NCI-H1417 (cell line): ENCODE measurements around the gene PALM2AKAP2.
"Not testable (repeated sequence)": the region's sequence is repeated elsewhere in the genome, so short reads cannot be mapped to it uniquely, and the experiment has no call there.

ENCODE experiments used
- DNase-seq, 3 experiments: peaks; one replicate each; lab custom pipeline; 2025; lab: John Stamatoyannopoulos, UW

PALM2AKAP2 gene

DNA sequence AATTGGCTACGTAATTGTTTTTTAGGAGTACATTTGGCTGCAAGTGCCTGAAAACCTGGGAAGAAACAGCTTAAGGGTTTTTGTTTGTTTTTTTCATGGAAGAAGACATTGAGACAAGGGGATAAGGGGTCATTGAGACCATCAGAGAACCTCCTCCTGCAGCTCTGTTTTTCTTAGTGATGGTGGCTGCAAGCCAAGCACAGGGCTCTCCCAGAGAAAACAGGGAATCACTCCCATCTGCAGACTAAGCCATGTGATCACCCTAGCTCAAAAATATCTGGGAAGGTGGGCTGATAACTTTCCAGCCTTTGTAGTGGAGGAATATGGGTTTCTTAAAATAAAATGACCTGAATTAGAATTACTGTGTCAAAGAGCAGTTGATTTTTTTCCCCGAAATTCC is 25.1 kb downstream of the PALM2AKAP2 start:
- DNase-seq: no peak

DNA sequence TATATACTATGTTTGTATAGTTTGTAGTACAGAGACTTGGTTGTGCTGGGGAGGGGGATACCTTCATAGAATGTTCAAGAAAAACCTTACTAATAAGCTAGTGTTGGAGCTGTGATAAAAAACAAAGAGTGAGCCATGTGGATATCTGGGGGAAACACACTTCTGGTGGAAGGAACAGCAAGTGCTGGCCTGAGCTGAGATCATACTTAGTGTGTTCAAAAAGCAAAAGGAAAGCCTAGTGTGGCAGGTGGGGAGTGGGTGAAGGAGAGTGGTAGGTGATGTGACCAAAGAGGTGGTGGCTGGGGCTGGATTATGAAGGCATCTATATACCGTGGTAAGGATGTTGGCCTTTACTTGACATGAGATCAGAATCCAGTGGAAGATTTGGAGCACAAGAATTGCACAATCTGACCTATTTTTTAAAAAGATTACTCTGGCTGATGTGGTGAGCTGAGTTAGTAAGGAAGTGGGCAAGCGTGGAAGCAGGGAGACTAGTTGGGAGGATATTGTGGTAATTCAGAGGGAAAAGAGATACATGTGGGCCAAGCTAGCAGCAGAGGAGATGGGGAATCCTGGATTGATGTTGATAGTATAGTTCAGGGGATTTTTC is 26.6 kb downstream of the PALM2AKAP2 start:
- DNase-seq: no peak

DNA sequence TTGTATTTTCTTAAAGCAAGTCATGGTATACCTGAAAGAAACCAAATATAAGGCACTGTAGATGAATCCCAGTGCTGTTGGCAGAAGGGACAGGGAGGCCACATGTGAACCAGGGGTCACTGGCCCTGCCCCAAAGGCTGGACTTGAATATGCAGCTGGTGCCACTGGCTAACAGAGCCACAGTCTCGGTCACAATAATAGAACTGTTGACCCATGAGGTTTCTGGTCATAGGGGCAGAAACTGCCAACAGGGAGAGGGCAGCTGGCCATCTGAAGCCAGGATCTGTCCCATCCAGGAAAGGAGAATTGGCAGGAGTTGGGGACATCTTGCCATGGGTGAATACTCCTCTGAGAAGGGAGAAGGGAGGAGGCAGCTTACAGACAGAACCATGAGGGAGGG is 31.9 kb downstream of the PALM2AKAP2 start:
- no peak for DNase-seq

DNA sequence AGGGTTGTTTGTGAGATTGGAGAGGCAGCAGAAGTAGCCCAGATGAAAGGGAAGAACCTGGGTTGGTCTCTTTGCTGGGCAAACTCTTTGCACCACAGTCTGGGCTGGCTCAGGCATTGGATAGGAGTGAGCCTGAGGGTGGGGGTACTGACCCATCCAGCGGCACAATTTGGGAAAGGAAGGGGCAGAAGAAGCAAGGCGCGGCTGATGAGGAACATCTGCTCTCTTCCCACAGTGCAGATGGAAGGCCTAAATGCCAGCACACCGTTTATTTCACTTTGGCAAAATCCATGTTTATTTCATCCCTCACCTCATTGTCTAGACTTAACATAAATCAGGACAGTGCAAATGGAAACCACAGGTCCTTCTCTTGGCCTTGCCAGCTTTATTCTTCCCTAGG is 32.3 kb downstream of the PALM2AKAP2 start:
- DNase-seq: no peak

DNA sequence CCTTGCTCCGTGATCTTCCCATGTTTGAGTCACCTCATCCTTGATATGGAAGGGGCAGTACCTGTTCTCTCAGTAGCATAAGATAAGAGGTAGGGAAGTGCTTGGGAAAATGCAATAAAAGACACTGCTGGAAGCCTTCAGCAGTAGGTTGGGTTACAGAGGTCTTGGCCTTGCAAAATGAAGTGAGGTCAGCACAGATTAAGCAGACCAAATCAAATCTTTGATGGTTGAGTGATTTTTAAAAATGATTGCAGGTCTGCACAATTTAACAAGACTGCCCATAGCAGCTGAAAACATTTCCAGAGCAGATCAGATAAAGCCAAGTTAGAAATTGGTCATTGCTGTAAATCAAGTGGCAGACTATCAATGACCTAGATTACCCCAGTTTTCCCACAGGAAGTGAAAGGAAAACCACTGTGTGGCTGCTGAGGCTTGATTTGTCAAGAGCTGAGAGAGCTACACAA is 32.9 kb downstream of the PALM2AKAP2 start:
- no peak for DNase-seq

DNA sequence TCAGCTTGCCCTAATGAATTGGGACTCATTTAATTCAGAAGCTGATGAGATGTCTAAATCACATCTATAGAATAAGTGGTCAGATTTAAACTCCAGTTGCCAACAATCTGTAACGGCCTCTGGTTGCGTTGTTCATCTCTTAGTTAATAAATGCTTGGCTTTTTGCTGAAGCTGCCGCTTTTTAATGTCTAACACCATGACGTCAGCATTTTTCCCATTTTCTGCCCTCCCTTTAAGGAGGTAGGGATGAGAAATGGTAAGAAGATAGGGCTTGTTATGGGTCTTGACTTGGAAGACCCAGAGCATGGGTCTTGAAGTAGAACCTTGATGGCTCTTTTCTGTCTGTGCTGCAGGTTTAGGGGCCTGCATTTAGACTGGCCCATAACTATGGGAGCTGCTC is 33.3 kb downstream of the PALM2AKAP2 start:
- no peak for DNase-seq

DNA sequence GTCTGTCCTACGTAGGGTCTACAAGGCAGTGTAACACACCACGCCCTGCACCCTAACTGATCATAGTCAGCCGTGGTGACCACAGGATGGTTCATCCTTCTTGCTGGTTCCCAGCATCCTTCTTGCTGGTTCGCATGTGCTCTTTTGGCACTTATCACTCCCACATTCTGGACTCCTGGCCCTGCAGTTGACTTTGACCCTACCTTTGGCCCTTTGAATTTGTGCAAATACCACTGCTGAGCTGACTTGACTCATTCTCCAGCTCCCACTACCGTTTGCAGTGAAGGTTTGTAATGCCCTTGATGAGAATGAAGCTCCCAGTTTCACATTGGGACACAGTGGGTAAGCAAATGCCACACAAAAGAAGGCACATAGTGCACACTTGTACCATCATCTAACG is 33.8 kb downstream of the PALM2AKAP2 start:
- no peak for DNase-seq

DNA sequence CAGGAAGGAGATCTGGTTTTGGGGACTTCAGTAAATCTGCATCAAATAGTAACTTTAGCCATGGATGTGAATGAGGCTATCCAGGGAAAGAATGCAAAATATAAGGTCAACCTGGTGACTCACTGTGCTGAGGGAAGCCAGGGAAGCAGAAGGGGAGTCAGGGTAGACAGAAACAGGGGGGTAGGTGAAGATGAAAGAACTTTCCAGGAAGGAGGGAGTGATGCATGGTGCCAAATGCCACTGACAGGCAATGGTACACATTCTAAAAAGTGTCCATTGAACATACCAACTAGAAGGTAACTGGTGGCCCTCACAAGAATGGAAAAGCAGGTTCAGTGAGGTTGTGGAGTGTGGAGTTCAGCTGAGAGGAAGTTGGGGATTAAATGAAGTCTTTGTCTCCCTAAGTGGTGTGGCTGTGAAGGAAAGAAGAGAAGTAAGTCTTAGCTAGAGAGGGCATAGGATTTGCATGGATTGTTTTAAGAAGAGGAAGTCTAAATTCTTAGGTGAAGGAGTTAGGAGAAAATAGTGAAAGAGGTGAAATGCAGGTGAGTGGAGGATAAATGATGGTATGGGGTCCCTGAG is 35.5 kb downstream of the PALM2AKAP2 start:
- no peak for DNase-seq

DNA sequence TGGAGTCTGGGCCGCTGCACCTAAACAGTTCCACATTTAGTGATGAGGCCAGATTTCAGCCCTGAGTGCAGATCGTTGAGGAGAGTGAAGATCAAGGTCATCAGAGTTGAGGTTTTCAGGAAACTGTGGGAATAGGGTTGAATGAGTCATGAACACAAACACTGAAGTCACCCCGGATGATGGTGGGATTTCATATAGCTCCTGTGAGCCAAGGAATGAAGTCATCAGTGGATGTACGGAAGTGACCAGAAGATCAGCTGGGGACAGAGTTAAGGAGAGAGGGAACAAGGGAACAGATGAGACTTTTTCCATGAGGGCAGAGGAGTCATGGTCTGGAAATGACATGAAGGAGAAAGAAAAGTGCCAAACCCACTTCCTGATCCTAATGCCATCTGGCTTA is 36.5 kb downstream of the PALM2AKAP2 start:
- no peak for DNase-seq

DNA sequence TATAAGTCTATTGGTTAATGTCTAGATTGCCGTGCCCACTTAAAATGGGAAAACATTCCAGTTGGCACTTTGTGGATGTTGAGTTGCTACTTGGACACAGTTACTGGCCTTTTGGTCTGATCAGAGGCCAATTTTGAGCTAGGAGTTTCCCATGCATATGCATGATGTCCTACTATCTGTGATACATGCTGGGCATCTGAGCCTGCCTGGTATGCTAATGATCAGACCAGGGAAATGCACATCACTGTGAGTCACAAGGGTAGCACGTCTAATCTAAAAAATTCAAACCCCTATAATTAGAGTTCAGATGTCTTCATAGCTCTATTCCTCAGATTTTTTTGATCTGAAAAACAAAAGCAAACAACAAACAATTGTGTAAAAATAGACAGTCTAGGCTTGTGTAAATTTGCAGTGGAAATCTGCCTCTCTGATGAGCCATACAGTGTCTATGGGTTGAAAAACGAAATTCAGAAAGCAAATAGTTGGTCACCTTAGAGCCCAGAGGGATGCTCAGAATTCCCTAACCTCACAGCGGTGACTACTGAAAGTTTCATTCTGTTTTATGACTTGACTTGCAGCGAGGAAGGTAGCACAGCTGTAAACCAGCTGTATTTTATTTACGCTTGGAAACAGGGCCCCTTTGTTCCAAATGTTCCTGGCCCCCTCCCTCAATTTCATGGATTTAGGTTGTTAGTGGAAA is 37.3 kb downstream of the PALM2AKAP2 start:
- no peak for DNase-seq

DNA sequence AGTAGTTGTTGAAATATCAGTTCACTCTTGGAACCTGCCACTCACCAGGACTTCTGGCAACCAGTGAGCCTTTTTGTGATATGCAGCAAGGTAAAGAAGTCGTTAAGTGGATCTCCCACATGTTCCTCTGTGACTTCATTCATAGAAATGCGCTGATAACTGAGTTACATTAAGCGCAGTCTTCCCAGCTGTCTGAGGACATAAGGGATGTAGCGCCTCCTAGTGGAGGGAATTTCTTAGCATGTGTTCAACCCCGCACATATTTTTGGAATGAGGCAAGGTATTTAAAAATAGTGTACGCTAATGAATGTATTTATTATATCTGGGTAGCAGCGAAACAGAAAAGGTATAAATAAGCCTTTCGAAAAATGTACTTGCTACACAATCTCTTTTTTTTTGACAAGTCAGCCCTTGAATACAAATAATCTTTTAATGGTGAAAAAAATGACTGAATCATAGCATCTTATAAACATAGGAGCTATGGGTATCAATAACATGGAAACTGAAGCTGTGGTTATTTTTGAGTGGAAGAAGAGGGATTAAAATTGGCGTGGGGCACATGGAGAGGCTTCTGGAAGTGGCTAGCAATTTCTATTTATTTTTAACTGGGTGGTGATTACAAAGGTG is 38.0 kb downstream of the PALM2AKAP2 start:
- DNase-seq: peak; percentile 73 to 94 (median 83)

DNA sequence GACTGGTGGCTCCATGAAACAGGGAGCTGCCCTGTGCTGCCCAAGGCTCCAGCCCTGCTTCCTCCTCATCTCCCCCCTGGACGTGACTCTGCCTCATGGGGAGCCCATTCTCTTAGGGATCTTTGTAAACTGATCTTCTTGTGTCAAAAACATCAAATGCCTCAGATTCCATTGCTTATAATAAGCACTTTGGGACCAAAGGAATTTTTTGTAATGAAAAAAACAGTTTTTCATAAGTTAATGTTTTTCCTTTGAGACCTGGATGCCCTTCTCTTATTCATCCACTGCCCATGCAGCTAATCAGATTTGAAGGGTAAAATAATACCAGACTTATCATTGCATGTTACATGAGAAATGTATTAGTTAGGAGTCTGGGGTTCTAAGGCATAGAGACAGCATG is 41.7 kb downstream of the PALM2AKAP2 start:
- no peak for DNase-seq

DNA sequence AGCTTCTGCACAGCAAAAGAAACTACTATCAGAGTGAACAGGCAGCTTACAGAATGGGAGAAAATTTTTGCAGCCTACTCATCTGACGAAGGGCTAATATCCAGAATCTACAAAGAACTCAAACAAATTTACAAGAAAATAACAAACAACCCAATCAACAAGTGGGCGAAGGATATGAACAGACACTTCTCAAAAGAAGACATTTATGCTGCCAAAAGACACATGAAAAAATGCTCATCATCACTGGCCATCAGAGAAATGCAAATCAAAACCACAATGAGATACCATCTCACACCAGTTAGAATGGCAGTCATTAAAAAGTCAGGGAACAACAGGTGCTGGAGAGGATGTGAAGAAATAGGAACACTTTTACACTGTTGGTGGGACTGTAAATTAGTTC is 45.4 kb downstream of the PALM2AKAP2 start:
- not testable (repeated sequence) for DNase-seq

DNA sequence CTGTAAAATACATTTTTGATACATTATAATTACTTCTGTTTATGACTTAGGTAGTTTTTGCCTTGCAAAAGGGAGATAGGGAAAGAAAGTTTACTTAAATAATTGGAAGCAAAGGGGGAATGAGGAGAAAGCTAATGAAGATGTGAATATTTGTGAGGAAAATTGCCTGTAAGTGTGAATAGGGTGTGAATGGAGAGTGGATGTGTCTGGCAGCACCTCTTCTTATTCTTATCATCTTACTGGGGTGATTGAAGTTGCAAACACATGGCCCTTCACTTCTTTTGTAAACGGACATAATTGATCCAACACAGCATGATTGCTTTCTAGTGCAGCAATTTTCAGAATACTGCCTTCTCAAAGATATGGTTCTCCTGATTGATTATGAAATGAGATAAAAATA is 46.6 kb downstream of the PALM2AKAP2 start:
- peak in 1 of 3 experiments; percentile 64 for DNase-seq

DNA sequence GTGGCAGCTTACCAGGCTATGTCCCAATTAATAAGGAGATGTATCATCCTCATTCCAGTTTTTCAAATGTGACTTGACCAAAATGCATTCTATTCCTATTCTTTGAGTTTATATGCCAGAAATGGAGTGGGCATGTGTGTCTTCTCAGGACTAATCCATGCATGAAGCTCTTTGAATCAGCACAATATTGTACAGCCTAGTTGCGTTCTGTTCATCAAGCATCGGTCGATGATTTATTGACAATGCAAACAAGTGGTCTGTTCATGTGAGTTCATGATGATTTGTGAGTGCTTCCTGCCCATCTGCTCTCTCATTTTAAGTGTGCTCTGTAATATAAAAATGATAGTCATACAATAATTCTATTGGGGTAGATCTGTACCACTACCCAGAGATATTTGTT is 48.3 kb downstream of the PALM2AKAP2 start:
- peak; percentile 35 to 75 (median 72) for DNase-seq
